SK-N-MC (cell line): ENCODE measurements around the gene CHRNA4.

Experiments
- EZH2 ChIP-seq: fragments of 200-600 bp; sonication (generic); IDR thresholded peaks from one replicate; pipeline ENCODE4 v1.6.1; 2017; ENCODE audit warnings: antibody characterized with exemption
- POLR2AphosphoS5 ChIP-seq: IDR thresholded peaks from 2 replicates; pipeline ENCODE4 v1.6.1; 2012; ENCODE audit warnings: mild to moderate bottlenecking, low read depth, low read length, borderline replicate concordance

- no peak for TF ChIP-seq EZH2
- no peak for TF ChIP-seq POLR2AphosphoS5
Measured at GRCh38 chr20:63293871-63294535, 67.1 kb downstream of the CHRNA4 start.
